ENCODE data around the gene GPR39.

GPR39 gene

DNA sequence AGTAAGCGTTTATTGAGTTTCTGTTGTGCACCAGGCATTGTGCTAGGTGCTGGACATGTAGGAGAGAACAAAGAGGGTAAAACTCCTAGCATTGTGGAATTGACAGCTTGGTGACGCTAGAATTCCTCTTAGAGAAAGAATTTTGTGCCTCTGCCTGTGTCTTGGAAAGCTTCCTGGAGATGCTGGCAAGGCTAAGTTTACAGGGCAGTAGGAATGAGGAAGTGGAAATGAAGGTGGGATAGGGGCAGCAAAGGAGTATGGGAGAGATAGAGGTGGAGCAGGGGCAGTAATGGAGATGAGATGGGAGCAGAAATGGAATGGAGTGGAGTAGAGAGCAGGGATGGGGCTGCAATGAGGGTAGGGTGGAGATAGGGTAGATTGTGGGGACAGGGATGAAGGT lies 29.8 kb downstream of the GPR39 start:
- DNase-seq (ENCODE audit: low read depth), result no peak

DNA sequence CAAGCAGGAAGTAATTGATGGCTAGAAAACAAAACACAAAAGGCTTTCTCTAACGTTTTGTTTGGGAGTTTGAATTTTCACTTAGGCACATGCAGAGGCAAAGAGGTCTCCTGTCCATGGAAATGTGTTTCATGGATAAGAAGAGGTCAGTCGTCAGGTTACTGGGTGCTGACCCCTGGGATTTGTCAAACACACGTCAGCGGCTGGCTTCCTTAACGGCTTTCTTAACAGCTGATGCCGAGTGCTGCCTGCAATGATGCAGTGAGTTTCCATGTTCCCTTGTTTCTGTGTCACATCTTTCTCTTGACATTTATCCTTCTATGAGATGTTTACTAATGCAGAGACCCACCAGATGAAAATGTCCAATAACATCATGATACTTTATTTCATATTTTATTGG lies 31.7 kb downstream of the GPR39 start:
- no peak for DNase-seq (ENCODE audit: low read depth)

DNA sequence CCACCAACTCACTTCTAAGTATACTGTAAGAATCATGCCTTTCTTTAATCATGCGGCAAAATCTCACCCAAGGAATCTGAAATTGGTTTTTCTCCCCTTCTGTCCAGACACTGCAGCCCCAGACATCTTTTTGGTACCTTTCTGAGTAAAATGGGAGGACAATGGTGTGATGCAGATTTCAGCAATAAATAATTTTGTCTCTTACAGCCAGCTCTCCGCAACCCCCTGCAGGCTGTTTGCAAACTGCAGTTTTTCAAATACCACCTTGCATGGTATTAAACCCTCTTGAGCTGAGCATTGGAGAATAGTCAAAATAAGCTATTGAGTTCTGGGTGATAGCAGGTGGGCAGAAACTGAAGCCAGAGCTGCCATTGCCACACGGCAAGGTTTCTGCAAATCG lies 32.2 kb downstream of the GPR39 start:
- DNase-seq (ENCODE audit: low read depth), result no peak

DNA sequence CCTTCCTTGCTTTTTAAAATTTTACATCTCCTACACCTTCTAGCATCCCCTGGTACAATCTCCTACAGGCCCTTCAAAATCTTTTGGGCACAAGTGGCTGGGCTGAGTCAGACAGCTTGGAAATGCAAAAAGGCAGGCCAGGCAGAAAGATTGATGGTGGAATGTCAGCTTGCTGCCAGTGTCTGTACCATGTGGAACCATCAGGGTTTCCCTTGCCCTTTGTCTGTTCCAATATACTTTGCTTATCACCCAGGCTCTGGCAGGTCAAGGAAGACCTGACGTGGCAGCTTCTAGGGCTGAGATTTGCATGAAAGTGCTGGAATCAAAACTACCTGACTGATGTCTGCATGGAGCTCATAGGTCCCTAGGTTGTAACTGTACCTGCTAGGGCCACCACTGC lies 33.3 kb downstream of the GPR39 start:
- DNase-seq (ENCODE audit: low read depth), result no peak

DNA sequence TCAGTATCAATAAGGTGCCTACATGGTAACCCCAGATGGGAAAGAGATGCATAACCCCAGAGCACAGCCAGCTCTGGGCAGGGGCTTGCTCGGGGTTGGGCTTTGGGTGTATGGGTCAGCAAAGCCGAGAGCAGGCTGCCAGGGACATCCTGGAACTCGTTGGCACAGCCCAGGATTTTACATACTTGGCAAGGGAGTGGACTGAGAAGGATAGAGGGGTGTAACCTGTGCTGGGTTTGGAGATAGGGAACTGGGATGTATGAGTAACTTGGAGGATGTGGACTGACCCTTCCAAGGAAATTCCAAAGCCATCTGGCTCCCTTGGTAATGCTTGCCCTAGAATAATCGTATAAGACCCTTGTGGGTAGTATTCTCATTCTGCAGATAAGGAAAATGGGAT lies 44.2 kb downstream of the GPR39 start:
- no peak for DNase-seq (ENCODE audit: low read depth)

DNA sequence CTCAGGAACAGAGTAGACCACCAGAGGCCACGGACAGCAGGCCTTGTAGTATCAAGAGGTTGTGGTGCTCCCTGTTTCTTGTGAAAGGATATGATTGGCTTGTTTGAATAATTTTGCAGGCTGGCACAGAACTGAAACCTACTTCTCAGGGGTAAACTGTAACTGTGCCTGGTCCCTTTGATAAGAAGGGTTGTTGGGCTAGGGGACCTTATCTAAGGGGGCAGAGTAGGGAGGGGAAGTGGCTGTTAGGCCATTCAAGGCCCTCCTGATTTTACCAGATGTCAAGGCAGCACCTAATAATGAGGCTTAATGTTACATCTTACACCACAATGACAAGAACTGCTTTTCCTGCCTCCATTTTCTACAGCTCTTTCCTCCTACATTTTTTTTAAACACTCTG lies 45.6 kb downstream of the GPR39 start:
- no peak for DNase-seq (ENCODE audit: low read depth)

DNA sequence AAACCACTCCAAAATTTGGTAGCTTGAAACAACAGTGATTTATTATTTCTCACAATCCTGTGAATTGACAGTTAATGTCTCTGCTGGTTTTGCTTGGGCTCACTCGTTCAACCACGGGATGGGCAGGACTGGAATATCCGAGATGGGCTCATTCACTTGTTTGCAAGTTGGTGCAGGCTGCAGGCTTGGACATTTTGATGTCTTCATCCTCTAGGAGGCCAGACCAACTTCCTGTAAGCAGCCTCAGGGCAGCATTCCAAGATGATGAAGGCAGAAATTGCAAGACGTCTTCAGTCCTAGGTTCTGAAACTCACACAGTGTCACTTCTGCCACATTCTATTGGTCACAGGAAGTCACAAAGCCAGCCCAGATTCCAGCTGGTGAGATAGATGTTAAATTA lies 47.1 kb downstream of the GPR39 start:
- DNase-seq (ENCODE audit: low read depth), result no peak

DNA sequence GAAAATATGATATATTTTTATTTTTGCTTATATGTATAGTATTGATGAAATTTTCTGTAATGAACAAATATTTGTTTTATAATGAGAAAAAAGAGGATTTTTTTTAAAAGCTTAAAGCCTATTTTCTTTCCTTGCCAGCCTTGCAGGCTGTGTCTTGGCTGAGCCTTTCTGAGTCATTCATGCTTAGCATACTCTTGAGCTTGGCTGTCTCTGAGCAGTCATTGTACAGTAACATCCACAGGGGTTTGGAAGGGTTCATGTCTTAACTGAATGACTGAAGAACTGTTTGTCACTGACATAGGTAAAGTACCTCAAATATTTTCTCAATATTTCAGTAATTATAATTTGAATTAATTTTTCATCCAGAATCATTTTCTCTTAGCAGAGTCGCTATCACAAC lies 49.3 kb downstream of the GPR39 start:
- no peak for DNase-seq (ENCODE audit: low read depth)

DNA sequence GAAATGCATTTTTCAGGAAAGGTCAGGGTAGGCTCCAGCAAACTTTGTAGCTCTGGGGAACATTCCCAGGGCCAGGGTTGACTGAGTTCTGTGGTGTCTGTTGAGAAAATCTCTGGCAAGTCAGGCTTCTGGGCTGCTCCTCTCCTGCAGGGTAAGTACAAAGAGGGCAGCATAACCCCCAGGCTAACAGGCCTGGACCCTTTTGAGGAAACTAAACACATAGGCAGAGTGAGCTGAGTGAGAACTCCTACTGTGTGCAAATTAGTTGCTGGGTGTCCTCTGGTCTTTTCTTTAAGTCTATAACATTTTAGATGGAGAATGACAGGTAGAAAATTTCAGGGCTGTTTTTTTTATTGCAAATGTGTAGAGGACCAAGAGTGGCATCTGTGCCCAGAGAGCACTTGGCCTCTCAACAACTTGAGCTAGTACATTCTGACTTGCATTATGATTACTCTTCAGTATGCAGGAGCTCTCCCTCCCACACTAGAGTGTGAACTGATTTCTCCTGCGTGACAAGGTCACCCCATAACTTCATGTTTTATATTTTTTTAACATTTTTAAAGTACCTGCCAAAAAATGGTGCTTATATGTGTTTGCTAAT lies 49.9 kb downstream of the GPR39 start:
- no peak for DNase-seq (ENCODE audit: low read depth)

DNA sequence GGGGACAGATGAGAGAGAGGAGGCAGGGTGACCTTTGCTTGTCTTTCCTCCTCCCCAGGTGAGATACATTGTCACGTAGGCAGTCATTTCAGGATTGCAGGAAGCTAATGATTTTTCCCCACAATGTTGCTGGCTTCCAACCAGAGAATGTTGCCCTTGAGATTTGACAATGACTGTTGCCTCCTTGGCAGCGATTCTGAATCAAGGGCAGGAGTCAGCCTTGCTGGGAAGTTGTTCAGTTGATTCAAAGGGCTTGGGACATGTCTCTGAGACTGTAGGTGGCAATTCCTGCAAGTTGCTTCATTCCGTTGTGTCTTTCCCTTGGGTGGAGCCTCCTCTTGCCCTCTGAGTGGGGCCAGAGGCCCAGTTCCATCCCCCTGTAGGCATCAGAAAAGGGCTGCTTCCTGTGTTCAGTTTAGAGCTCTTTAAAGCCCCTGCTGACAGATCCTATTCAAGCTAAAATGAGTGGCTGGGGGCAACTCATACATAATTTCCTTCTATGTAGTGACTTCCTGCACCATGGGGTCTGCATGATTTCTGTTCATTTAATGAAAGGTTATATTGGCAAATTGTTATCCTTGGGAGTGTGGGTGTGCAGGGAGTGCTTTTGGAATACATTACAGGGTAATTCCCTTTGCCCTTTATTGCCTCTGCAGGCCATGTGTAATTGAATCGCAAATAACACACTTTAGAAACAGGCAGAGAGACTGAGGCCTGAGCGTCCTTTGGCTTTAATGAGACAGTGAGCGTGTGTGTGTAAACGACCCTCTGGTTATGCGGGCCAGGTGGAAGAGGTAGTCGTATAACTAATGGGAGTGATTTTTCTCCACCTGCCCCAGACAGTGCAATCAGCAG lies 52.4 kb downstream of the GPR39 start:
- no peak for DNase-seq (ENCODE audit: low read depth)

DNA sequence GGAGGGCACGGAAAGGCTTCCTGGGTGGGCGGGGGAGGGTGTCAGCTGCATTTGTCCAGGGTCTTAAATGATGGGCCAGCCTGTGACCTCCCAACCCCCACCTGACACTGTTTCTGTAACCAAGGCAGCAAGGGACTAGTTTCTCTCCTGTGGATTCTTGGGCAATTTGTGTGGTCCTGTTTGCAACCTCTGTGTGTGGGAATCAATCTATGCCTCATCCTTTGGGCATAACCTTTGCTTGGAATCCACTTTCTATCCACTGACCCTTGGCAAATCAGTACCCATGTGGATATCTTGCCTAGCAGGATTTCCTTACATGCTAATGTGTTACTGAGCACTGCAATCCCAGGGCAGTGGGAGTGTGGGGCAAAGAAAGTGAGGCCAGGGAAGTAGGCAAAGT lies 54.1 kb downstream of the GPR39 start:
- DNase-seq (ENCODE audit: low read depth), result no peak

DNA sequence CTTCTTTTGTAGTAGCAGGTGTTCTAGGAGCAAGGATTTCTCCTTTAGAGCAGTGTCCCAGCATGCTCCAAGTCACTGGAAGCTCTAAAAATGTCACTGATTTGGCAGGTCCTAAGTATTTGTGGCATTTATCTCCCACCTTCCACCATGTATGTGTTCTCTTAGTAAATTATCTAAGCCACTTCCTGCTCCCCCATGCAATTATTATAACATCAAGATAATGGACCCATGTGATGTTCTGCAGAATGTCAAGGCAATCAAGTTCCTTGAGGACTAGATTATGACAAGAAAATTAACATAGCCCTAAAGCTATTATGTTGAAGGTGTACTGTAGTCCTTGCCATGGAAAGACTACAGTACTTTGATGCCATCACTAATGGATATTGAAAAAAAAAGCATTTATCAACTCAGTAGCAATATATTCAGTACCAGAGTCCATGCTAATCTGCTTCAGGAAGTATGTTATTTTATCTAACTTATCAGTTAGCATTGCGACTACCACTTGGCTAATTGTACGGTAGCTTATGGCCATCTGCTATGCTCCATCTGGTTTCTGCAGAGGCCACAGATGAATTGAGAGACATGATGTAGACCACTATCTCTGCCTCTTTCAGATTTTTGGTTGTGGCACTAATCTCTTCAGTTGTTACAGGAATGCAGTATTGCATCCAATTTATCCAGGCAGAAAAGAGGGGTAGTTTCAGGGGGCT lies 56.7 kb downstream of the GPR39 start:
- no peak for DNase-seq (ENCODE audit: low read depth)

DNA sequence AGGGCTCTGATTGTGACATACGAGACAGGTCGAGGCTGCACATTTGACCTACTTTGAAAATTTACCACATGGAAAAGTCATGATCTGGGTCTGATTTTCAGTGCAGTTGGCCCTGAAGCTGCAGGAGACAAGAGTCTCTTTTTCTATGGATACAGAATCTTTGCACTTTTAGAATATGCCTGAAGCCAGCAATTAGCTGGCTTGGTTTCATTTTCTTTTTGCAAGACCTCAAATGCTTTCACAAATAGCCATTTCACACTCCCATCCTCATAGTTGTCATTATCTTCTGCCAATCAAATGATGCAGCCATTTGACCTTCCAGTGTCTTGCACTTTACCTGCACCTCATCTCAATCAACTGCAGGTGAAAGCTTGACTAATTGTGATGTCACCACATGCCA lies 59.0 kb downstream of the GPR39 start:
- DNase-seq (ENCODE audit: low read depth), result no peak

DNA sequence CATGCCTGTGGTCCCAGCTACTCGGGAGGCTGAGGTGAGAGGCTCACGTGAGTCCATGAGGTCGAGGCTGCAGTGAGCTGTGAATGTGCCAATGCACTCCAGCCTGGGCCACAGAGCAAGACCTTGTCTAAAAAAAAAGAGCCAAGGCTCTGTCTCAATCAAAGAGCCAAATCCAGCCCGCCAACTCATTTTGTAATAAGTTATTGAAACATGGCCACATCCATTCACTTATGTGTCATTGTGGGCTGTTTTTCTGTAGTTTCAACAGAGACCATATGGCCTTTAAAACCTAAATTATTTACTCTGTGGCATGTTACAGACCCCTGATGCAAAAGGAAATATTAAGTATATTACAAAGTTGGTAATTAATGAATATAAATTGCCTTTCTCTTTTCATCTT lies 60.8 kb downstream of the GPR39 start:
- DNase-seq (ENCODE audit: low read depth), result no peak

DNA sequence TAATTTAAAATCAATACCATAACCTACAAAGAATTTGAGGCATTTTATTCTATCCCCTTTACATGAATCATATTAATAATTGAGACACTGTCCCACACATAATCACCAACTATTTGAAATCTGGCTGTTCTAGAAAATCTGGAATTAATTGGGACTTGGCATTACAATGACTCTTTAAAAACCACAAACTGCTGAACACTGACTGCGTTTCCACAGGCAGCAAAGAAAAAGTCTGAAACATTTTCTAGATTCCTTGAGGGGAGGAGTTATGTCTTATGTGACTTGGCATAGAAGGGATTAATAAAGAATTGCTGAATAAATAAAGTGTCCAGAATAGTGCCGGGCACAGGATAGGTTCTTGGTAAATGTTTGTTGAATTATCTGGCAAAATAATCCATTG lies 61.4 kb downstream of the GPR39 start:
- DNase-seq (ENCODE audit: low read depth), result no peak

DNA sequence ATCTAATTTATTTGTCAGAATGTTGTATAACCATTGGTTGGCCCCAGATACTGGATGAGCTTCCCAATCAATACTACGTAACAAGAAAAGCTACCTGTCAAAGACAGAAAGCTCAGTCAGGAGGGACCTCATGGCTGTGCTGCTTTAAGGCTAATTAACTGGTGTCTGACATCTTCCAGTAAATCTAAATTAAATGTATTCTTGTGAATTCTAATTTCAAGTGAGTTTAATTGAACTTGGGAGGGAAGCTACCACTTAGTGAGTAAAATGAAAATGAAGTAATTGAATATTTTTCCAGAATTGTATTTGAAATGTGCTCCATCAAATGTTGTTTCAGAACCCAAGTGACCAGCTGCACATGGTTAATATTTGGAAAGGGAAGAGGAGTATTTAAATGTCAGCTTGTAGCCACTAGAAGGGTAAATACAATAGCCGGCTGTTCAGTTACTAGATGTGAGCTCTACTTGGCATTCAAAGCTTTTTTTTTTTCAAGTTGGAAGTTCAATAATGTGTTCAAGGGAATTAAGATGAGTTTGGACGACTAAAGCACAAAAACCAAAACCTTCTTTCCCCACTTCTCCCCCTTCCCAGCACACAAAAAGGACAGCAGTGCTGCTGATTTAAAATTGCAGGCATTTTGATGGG lies 62.0 kb downstream of the GPR39 start:
- no peak for DNase-seq (ENCODE audit: low read depth)

DNA sequence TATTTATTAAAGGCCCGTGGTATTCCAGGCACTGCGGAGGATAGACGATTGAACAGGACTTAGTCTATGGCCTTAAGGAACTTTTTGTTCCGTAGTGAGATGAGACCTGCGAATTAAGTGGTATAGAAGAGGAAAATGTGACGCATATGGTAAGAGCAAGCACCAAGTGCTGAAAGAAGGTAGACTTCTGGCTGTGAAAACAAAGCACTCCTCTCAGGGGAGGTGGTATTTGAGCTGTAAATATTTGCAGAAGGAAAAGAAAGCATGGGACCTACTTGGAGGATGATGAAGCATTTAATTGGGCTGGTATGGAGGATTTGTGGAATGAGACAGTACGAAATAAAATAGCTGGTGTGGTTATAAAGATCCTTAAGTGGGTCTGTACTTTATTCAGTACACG lies 62.5 kb downstream of the GPR39 start:
- no peak for DNase-seq (ENCODE audit: low read depth)

DNA sequence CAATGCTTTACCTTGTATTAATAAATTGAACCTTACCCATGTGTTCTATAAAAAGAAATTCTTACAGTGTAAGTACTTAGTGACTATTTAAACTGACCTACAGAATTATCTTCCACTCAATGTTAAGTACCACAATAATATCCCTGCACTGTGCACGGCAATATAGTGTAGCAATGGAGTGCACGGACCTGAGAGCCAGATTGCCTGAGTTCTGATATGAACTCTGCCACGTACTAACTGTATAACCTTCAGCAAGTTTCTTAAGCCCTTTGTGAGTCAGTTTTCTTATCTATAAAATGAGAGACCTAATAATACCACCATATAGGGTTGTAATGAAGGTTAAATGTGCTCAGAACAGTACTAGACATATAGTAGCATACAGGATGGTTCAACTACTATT lies 66.2 kb downstream of the GPR39 start:
- DNase-seq (ENCODE audit: low read depth), result no peak

DNA sequence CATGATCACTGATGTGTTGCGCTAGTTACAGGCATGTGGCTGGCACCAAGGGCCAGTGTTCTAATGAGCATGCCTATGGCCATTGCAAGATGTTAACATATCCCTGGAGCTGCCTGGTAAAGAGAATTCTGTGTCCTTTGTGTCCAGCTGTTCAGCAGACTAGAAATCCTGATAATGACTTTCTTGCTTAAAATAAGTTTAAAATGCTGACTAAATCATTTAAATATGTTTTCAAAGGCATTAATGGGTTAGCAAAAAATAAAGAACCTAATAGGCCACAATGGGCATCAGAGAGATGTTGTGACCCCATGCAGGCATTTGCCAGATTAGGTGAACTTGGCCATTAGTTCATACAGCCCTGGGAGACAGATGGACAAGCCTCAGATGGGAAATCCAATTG lies 67.5 kb downstream of the GPR39 start:
- no peak for DNase-seq (ENCODE audit: low read depth)

DNA sequence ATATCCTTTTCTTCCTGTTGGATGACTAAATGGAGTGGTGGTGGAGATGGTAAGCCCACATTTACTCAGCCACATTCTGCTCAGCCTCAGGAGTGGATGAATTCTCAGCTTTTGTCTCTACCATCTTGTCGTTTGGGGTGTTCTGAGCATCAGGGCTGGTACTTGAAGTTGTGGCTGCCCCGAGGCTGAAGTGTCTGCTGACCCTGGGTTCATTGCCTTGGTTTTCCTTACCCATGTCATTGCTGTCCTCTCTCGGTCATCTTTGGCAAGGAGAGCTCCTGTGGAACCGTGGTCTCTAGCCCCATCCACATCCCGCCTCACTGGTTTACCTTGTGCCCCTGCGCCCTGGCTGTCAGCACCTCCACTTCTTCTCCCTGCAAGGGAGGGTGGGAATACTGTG lies 71.9 kb downstream of the GPR39 start:
- no peak for DNase-seq (ENCODE audit: low read depth)

DNA sequence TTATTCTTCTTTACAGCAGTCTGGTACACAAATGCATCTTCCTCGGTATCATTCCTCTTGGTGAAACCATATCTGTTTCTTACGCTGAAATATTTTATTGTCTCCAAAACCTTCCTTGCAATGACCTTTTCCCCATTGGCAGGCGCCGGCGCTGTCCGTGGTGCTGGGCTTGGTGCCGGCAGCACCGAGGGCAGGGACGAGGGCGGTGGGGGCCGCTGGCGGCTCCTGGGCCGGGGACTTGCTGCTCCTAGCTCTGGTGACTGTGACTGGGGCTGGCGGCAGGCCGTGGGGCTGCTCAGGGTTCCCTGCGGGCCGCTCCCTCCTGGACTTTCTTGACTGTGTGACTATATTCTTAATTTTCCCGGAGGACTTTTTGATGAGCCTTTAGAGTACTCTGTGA lies 72.5 kb downstream of the GPR39 start:
- DNase-seq (ENCODE audit: low read depth), result no peak

DNA sequence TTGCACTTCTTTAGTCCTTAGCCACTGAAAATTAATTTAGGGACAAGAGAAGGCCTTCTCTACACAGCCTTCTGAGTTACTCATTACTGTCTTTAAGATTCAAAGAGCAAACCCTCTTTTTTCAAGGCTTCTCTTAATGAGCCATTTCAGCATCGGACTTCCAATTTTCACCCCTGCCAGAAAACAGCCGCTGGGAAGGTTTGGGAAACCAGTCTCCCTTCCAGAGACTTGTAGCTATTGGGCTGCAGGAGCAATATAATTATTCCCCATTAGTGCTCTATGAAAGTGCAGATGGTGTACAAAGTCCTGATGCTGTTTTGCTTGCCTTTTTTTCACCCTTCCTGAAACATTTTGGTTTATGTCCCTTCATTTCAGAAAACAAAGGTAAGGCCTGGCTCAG lies 79.3 kb downstream of the GPR39 start:
- DNase-seq (ENCODE audit: low read depth), result no peak

DNA sequence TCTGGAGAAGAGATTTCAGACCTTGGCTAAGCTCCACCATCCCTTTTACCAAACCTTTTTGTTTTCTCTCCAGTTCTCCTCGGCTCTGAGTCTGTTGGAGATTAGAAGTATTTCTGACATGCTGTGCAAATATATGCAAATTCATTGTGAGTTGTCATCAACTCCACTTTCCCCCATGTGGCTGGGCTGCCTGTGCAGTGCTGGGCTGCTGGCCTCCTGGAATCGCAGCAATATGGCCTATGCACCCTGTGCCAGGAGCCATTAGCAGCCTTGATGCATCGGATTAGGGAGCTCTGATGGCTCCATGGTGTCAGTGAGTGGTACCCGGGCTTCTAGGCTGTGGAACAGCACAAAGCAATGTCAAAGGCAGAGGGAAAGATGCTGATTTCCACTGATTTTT lies 80.0 kb downstream of the GPR39 start:
- DNase-seq (ENCODE audit: low read depth), result no peak
